HCT116 (cell line): ENCODE data around the gene TPRG1L. TPM values are rescaled to one million over a fixed set of nuclear protein-coding genes. Genes with fewer than 3 reads are reported as not detected.

Experiments used
- ATAC-seq: fragments of 200-7000 bp; cut with Tn5 transposase; 2 replicates; pipeline ENCODE4 v1.9.1; 2020; ENCODE audit warnings: mild to moderate bottlenecking, moderate library complexity
- BruUV-seq: library from RNA; stranded (reverse); fragments of 400-500 nt; replicated peaks from 2 replicates; lab custom pipeline; 2021; lab: Mats Ljungman, UMichigan
- CTCF ChIA-PET: fragments of 300-600 bp; sonication (Branson Sonifier 250); formaldehyde crosslinking; loops from one replicate; lab custom pipeline; 2021; ENCODE audit warnings: antibody characterized with exemption; lab: Charles Lee
- POLR2A ChIA-PET: fragments of 300-600, 350-600 bp; sonication (Branson Sonifier 250); formaldehyde crosslinking; loops from one replicate; lab custom pipeline; 2021; ENCODE audit warnings: antibody characterized with exemption; lab: Charles Lee
- RAD21 ChIA-PET, 2 experiments: fragments of 300-600 bp; sonication (Branson Sonifier 250); formaldehyde crosslinking; loops; one replicate each; lab custom pipeline; 2023; ENCODE audit warnings: low total read pairs in 2 of 2; ENCODE audit not compliant: uncharacterized antibody in 2 of 2, unreplicated experiment in 2 of 2, low non-redundant PET in 1 of 2; lab: Charles Lee
- DNase-seq: peaks from one replicate; pipeline ENCODE4 v3.0.0-alpha.2; 2010; ENCODE audit warnings: low read depth, low spot score
- H2AFZ ChIP-seq: fragments of 200-600 bp; shearing (Covaris generic), sonication (generic); 2 replicates; pipeline ENCODE4 v1.6.1; 2017; ENCODE audit warnings: low read depth, mixed run types, mixed read lengths, antibody characterized with exemption, low read length; ENCODE audit not compliant: poor library complexity, severe bottlenecking
- H3K27ac ChIP-seq: 2 replicates; pipeline ENCODE4 v1.5.1; 2012; ENCODE audit warnings: low read depth, low read length
- H3K27me3 ChIP-seq: fragments of 200-600 bp; sonication (generic); 2 replicates; pipeline ENCODE4 v1.6.1; 2016; ENCODE audit warnings: mixed run types, low read length, mixed read lengths; ENCODE audit not compliant: insufficient read depth
- H3K36me3 ChIP-seq, 2 experiments: fragments of 200-500 bp in 1 of 2; fragments of 200-600 bp in 1 of 2; sonication (Bioruptor generic) in 1 of 2; sonication (generic) in 1 of 2; 2 replicates each; pipeline versions ENCODE4 v1.5.1 to v1.6.1; 2014 to 2016; ENCODE audit warnings: low read length in 2 of 2, inconsistent platforms in 1 of 2, mixed read lengths in 1 of 2, mixed run types in 1 of 2; ENCODE audit not compliant: insufficient read depth in 2 of 2, control insufficient read depth in 1 of 2
- H3K4me1 ChIP-seq, 2 experiments: fragments of 200-600 bp in 1 of 2; sonication (generic) in 1 of 2; 2 replicates each; pipeline versions ENCODE4 v1.5.1 to v1.6.1; 2012 to 2017; ENCODE audit warnings: low read length in 2 of 2, inconsistent platforms in 1 of 2, mild to moderate bottlenecking in 1 of 2, mixed read lengths in 1 of 2, mixed run types in 1 of 2, moderate library complexity in 1 of 2; ENCODE audit not compliant: insufficient read depth in 2 of 2, control insufficient read depth in 1 of 2
- H3K4me2 ChIP-seq: fragments of 200-600 bp; sonication (generic); 2 replicates; pipeline ENCODE4 v1.6.1; 2017; ENCODE audit warnings: mixed run types, low read length, mixed read lengths
- H3K4me3 ChIP-seq, 2 experiments: fragments of 200-600 bp in 1 of 2; sonication (generic) in 1 of 2; replicated peaks in 1 of 2; 2 replicates each; pipeline ENCODE4 v1.5.1; 2011 to 2016; ENCODE audit warnings: low read length in 2 of 2, control low read depth in 1 of 2, low read depth in 1 of 2, mild to moderate bottlenecking in 1 of 2, mixed read lengths in 1 of 2, mixed run types in 1 of 2
- H3K79me2 ChIP-seq: fragments of 200-600 bp; sonication (generic); 2 replicates; pipeline ENCODE4 v1.6.1; 2017; ENCODE audit warnings: mild to moderate bottlenecking, mixed run types, low read length, moderate library complexity, mixed read lengths; ENCODE audit not compliant: insufficient read depth
- H3K9ac ChIP-seq: fragments of 200-600 bp; sonication (generic); 2 replicates; pipeline ENCODE4 v1.6.1; 2016; ENCODE audit warnings: low read length, mixed read lengths
- H3K9me2 ChIP-seq: fragments of 200-600 bp; sonication (generic), shearing (Covaris generic); 2 replicates; pipeline ENCODE4 v1.6.1; 2017; ENCODE audit warnings: mixed run types, mild to moderate bottlenecking, moderate library complexity; ENCODE audit not compliant: insufficient read depth
- H3K9me3 ChIP-seq, 2 experiments: fragments of 200-500 bp in 1 of 2; fragments of 200-600 bp in 1 of 2; sonication (Bioruptor generic) in 1 of 2; sonication (generic) in 1 of 2; 2 replicates each; pipeline ENCODE4 v1.6.1; 2014 to 2017; ENCODE audit warnings: low read length in 2 of 2, mixed read lengths in 2 of 2, inconsistent platforms in 1 of 2, low read depth in 1 of 2, mild to moderate bottlenecking in 1 of 2, mixed run types in 1 of 2, moderate library complexity in 1 of 2; ENCODE audit not compliant: control insufficient read depth in 1 of 2, insufficient read depth in 1 of 2
- H4K20me1 ChIP-seq: fragments of 200-600 bp; sonication (generic), shearing (Covaris generic); 2 replicates; pipeline ENCODE4 v1.6.1; 2017; ENCODE audit warnings: mixed run types, mild to moderate bottlenecking, moderate library complexity; ENCODE audit not compliant: insufficient read depth
- CBX3 ChIP-seq: IDR thresholded peaks from 2 replicates; pipeline ENCODE4 v1.6.1; 2012; ENCODE audit warnings: low read depth
- CEBPB ChIP-seq: IDR thresholded peaks from 2 replicates; pipeline ENCODE4 v1.6.1; 2012; ENCODE audit warnings: low read depth
- EGR1 ChIP-seq: IDR thresholded peaks from 2 replicates; pipeline ENCODE4 v1.6.1; 2012; ENCODE audit warnings: low read depth
- ELF1 ChIP-seq: IDR thresholded peaks from 2 replicates; pipeline ENCODE4 v1.6.1; 2012; ENCODE audit warnings: low read depth, borderline replicate concordance
- EZH2phosphoT487 ChIP-seq: fragments of 200-600 bp; IDR thresholded peaks from 2 replicates; pipeline ENCODE4 v1.6.1; 2018; ENCODE audit warnings: antibody characterized with exemption, borderline replicate concordance
- FOSL1 ChIP-seq: IDR thresholded peaks from 2 replicates; pipeline ENCODE4 v1.6.1; 2012; ENCODE audit warnings: low read depth
- POLR2A ChIP-seq: IDR thresholded peaks from 2 replicates; pipeline ENCODE4 v1.7.0; 2011; ENCODE audit warnings: borderline replicate concordance; ENCODE audit not compliant: insufficient read depth, insufficient read length; ENCODE audit errors: extremely low read depth
- POLR2AphosphoS5 ChIP-seq: IDR thresholded peaks from 2 replicates; pipeline ENCODE4 v1.6.1; 2011; ENCODE audit warnings: mild to moderate bottlenecking, low read depth, low read length, moderate library complexity
- REST ChIP-seq: IDR thresholded peaks from 2 replicates; pipeline ENCODE4 v1.6.1; 2012; ENCODE audit warnings: low read depth
- SP1 ChIP-seq: IDR thresholded peaks from 2 replicates; pipeline ENCODE4 v1.6.1; 2012; ENCODE audit warnings: low read depth
- TCF7L2 ChIP-seq: IDR thresholded peaks from 2 replicates; pipeline ENCODE4 v1.7.0; 2011; ENCODE audit warnings: borderline replicate concordance, inconsistent platforms; ENCODE audit not compliant: insufficient read depth, insufficient read length; ENCODE audit errors: extremely low read depth
- YY1 ChIP-seq: IDR thresholded peaks from 2 replicates; pipeline ENCODE4 v1.6.1; 2011; ENCODE audit warnings: low read length, low read depth, moderate library complexity, mild to moderate bottlenecking; ENCODE audit not compliant: insufficient replicate concordance; ENCODE audit errors: extremely low read depth
- intact Hi-C: fragments of 100-400 bp; cut with micrococcal nuclease; formaldehyde crosslinking; loops from 2 replicates; pipeline ENCODE4 v1.10.0; 2022
- total RNA-seq: library from RNA; stranded (reverse); gene quantifications from one replicate; pipeline ENCODE4 v1.2.1, GENCODE V29; 2021; ENCODE audit not compliant: unreplicated experiment

The TPRG1L gene
- total RNA-seq, 1 experiment from 2014 or later: 25.6 TPM

GRCh38 chr1:3627515-3628253, 2.9 kb downstream of the TPRG1L start:
- Histone ChIP-seq H3K4me2 (no peak overlapping the region), H3K36me3 (peaks cover 6% of the 10 kb centered on the region in 2 experiments; a peak in 1 of 4 replicates), H3K9me3 (no peaks in the 10 kb centered on the region), H3K79me2 (no peaks in the 10 kb centered on the region), H3K9ac (no peak overlapping the region), H4K20me1 (no peaks in the 10 kb centered on the region), H3K4me3 (no peak overlapping the region), H3K27me3 (no peaks in the 10 kb centered on the region), H2AFZ (no peak overlapping the region), H3K9me2 (no peaks in the 10 kb centered on the region), H3K4me1 (peaks cover 3 to 23% of the 10 kb centered on the region in 2 experiments; a peak in 2 of 4 replicates), H3K27ac (no peak overlapping the region)
- no peak for TF ChIP-seq REST
- no peak for TF ChIP-seq TCF7L2
- no peak for DNase-seq
- RAD21 ChIA-PET: no interaction called here
- intact Hi-C loops: no loop called here
- CTCF ChIA-PET: interaction anchor here (1.2 to 2.6 kb wide), 2 partner anchors 9 to 174 kb away, joined by 4 to 7 read pairs; no protein-coding TSS in a partner anchor
- ATAC-seq: no peak
- no TSS peak for BruUV-seq
- POLR2A ChIA-PET: no interaction called here

GRCh38 chr1:3628445-3628844, 3.6 kb downstream of the TPRG1L start:
- H3K36me3 ChIP-seq: peaks cover 6% of the 10 kb centered on the region in 2 experiments; a peak in 2 of 4 replicates
- CTCF ChIA-PET: interaction anchor here (1.2 to 2.6 kb wide), 2 partner anchors 9 to 175 kb away, joined by 4 to 7 read pairs; no protein-coding TSS in a partner anchor
- H3K9me2 ChIP-seq: no peaks in the 10 kb centered on the region
- POLR2A ChIA-PET: no interaction called here
- H2AFZ ChIP-seq: no peak overlapping the region
- H4K20me1 ChIP-seq: no peaks in the 10 kb centered on the region
- no peak overlapping the region for H3K4me2 ChIP-seq
- BruUV-seq: no TSS peak
- intact Hi-C loops: no loop called here
- no peaks in the 10 kb centered on the region for H3K9me3 ChIP-seq
- no peak overlapping the region for H3K4me3 ChIP-seq
- no peak overlapping the region for H3K27ac ChIP-seq
- H3K4me1 ChIP-seq: peaks cover 1 to 19% of the 10 kb centered on the region in 2 experiments; a peak in 2 of 4 replicates
- H3K9ac ChIP-seq: no peak overlapping the region
- H3K79me2 ChIP-seq: no peaks in the 10 kb centered on the region
- DNase-seq (no peak), ATAC-seq (no peak)
- H3K27me3 ChIP-seq: no peaks in the 10 kb centered on the region
- RAD21 ChIA-PET: no interaction called here
- TF ChIP-seq POLR2AphosphoS5: no peak; the same call in 1 of the 2 replicates
- TF ChIP-seq FOSL1: no peak
- no peak for TF ChIP-seq ELF1
- TF ChIP-seq YY1: no peak
- TF ChIP-seq SP1: no peak
- TF ChIP-seq REST: no peak
- no peak for TF ChIP-seq CBX3
- no peak for TF ChIP-seq EZH2phosphoT487
- TF ChIP-seq CEBPB: no peak
- TF ChIP-seq POLR2A: no peak
- TF ChIP-seq EGR1: no peak
